Erythroblast (primary cell): Measurements from ENCODE around the gene ACP1.

Experiments used
- GATA1 ChIP-seq: IDR thresholded peaks from 2 replicates; pipeline ENCODE4 v1.6.1; 2011; ENCODE audit warnings: low read depth, mild to moderate bottlenecking, control low read depth, low read length, moderate library complexity
- POLR2A ChIP-seq: IDR thresholded peaks from 2 replicates; pipeline ENCODE4 v1.6.1; 2011; ENCODE audit warnings: mild to moderate bottlenecking, low read length

DNA sequence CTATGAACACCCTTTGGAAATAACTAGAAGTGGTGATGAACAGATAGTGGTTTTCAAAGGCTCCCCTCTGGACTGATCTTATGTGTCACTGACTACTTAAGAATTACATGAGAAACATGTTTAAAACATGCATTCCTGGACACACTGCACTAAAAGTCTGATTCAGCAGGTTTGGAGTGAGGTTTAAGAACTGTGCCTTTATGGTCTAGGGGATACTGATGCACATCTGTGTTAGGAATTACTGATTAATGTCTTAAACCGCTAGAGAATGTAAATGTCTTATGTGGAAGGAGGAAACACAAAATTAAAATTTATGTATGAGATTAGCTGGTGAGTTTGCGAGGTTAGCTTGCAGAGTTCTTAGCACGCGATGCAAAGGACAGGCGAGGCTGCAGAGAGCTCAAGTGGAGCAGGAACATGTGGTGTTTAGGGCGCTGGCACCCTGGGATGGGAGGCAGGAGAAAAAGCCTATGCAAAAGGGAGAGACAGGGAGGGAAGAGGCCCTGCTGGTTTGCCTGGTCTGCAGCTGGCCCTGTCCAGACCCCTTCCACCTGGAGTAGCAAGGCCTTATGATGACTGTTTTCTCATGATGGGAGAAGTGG lies 12.6 kb upstream of the ACP1 start:
- no peak for TF ChIP-seq POLR2A
- no peak for TF ChIP-seq GATA1
